Smooth muscle cell (in vitro differentiated cells): ENCODE measurements around the gene TRIM49. TPM values are rescaled to one million over a fixed set of nuclear protein-coding genes. Genes with fewer than 3 reads are reported as not detected.
"Not testable (repeated sequence)": the region's sequence is repeated elsewhere in the genome, so short reads cannot be mapped to it uniquely, and the experiment has no call there.

Source experiments
- DNase-seq: peaks from one replicate; lab custom pipeline; 2025; ENCODE audit not compliant: unreplicated experiment; lab: John Stamatoyannopoulos, UW
- H2AFZ ChIP-seq: fragments of 200-600 bp; sonication (generic); 2 replicates; pipeline ENCODE4 v1.6.0; 2016; ENCODE audit warnings: antibody characterized with exemption, low read depth, mild to moderate bottlenecking
- H3F3A ChIP-seq: fragments of 200-600 bp; sonication (generic); 2 replicates; pipeline ENCODE4 v1.6.0; 2017; ENCODE audit warnings: antibody characterized with exemption, low read depth
- H3K27ac ChIP-seq: fragments of 200-600 bp; sonication (generic); 2 replicates; pipeline ENCODE4 v1.5.1; 2016; ENCODE audit warnings: low read depth, mild to moderate bottlenecking
- H3K27me3 ChIP-seq: fragments of 200-600 bp; sonication (generic); 2 replicates; pipeline ENCODE4 v1.6.1; 2016; ENCODE audit warnings: low read depth, mild to moderate bottlenecking
- H3K36me3 ChIP-seq: fragments of 200-600 bp; sonication (generic); 2 replicates; pipeline ENCODE4 v1.5.1; 2016; ENCODE audit warnings: low read depth
- H3K4me1 ChIP-seq: fragments of 200-600 bp; sonication (generic); 2 replicates; pipeline ENCODE4 v1.5.1; 2016; ENCODE audit warnings: low read depth
- H3K4me2 ChIP-seq: fragments of 200-600 bp; sonication (generic); 2 replicates; pipeline ENCODE4 v1.6.0; 2016; ENCODE audit warnings: mild to moderate bottlenecking
- H3K4me3 ChIP-seq: fragments of 200-600 bp; sonication (generic); 2 replicates; pipeline ENCODE4 v1.5.1; 2016; ENCODE audit warnings: mild to moderate bottlenecking
- H3K79me2 ChIP-seq: fragments of 200-600 bp; sonication (generic); 2 replicates; pipeline ENCODE4 v1.6.0; 2016; ENCODE audit warnings: low read depth, mild to moderate bottlenecking
- H3K9ac ChIP-seq: fragments of 200-600 bp; sonication (generic); 2 replicates; pipeline ENCODE4 v1.6.0; 2016; ENCODE audit warnings: low read depth
- H3K9me3 ChIP-seq: fragments of 200-600 bp; sonication (generic); replicated peaks from 2 replicates; pipeline ENCODE4 v1.5.1; 2016; ENCODE audit warnings: low read depth
- H4K20me1 ChIP-seq: fragments of 200-600 bp; sonication (generic); 2 replicates; pipeline ENCODE4 v1.6.0; 2016; ENCODE audit warnings: low read depth
- WGBS: methylation state at CpG from one replicate; pipeline ENCODE4 v1.1.7; 2016; ENCODE audit warnings: low lambda C conversion rate; 5-methylcytosine and 5-hydroxymethylcytosine counted together
- polyA plus RNA-seq: library from polyadenylated mRNA; unstranded; fragments of >200 nt; fragmentation: Nextera tagmentation; extraction: Ambion mirVana; gene quantifications from 2 replicates; pipeline ENCODE4 v1.2.1, GENCODE V29; 2016
- total RNA-seq: library from RNA; depleted of rRNA; stranded (reverse); fragments of >200 nt; gene quantifications from 2 replicates; pipeline ENCODE4 v1.2.3, GENCODE V29; 2014

Gene TRIM49, protein sequence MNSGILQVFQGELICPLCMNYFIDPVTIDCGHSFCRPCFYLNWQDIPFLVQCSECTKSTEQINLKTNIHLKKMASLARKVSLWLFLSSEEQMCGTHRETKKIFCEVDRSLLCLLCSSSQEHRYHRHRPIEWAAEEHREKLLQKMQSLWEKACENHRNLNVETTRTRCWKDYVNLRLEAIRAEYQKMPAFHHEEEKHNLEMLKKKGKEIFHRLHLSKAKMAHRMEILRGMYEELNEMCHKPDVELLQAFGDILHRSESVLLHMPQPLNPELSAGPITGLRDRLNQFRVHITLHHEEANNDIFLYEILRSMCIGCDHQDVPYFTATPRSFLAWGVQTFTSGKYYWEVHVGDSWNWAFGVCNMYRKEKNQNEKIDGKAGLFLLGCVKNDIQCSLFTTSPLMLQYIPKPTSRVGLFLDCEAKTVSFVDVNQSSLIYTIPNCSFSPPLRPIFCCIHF
- total RNA-seq = not detected in 2 replicates
- not detected in 2 replicates for polyA plus RNA-seq

DNA sequence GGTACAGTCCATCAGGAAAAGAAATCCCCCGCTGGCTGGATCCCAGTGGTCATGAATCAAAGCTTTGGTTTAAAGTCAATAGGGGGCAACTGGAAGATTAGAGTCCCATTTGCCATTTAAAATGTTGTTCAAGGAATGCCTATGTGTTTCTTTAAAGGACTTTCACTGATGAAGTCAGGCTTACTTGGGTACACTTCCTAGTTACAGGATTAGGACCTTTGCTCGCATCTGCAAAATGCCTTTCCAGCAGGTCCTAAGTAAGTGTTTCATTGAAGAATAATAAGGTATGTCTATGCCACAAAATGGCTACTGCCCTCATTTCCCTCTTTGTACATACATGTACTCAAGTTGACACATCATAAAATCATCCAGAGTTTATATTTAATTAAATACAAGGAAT lies at the start of gene TRIM49:
TRIM49 (minus strand) TSS at position 101 of the 400 bp plus-strand sequence. CDS start 4,106 bp downstream, outside the sequence.
- H3K9ac ChIP-seq, DNase-seq, H3K36me3 ChIP-seq, H3K27me3 ChIP-seq, H3K9me3 ChIP-seq, H4K20me1 ChIP-seq, H3K4me2 ChIP-seq, H3K4me3 ChIP-seq, H3F3A ChIP-seq, H2AFZ ChIP-seq, H3K27ac ChIP-seq, H3K4me1 ChIP-seq, H3K79me2 ChIP-seq: not testable (repeated sequence)
- 89% methylated on average over 2 of the region's 2 CpGs for WGBS

DNA sequence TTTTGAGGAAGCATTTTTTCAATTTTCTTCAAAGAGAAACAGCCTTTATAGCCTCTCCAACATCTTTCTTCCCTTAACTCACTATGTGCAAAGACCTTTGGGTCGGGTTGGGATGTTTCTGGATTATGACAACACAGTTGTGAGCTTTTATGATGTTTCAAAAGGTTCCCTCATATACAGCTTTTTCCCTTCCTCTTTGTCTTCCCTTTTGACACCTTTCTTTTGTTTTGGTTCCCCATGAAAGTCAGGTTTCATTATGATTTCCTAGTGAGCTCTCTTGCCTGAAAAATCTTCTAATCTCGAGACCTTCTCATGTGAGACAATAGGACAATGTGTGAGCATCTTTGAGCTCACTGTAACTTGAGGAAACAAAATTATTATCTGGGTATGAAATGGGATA lies 18.3 kb upstream of the TRIM49 start:
- not testable (repeated sequence) for H4K20me1 ChIP-seq, H3K9me3 ChIP-seq, H3K27me3 ChIP-seq, H2AFZ ChIP-seq, H3K27ac ChIP-seq, H3K4me2 ChIP-seq, H3K4me1 ChIP-seq, H3K9ac ChIP-seq, DNase-seq, H3F3A ChIP-seq, H3K36me3 ChIP-seq, H3K4me3 ChIP-seq, H3K79me2 ChIP-seq
- no CpG with 5 or more reads among the region's 2 CpGs for WGBS

DNA sequence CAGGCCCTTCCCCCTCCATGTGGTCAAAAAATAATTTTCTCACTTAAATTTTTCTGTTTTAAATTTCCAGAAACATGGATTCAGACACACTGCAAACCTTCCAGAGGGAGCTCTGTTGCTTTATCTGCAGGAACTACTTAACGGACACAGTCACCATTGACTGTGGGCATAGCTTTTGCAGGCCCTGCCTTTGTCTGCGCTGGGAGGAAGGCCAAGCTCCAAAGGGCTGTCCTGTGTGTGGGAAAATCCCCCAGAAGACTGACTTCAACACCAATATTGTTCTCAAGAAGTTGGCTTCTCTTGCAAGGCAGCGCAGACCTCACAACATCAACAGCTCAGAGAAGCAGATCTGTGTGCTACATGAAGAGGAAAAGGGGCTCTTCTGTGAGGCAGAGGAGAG lies 11.6 kb upstream of the TRIM49 start:
- DNase-seq, H2AFZ ChIP-seq, H4K20me1 ChIP-seq, H3K9ac ChIP-seq, H3K27ac ChIP-seq, H3K4me1 ChIP-seq, H3K36me3 ChIP-seq, H3K79me2 ChIP-seq, H3K4me2 ChIP-seq, H3K9me3 ChIP-seq, H3K27me3 ChIP-seq, H3K4me3 ChIP-seq, H3F3A ChIP-seq: not testable (repeated sequence)
- 93% methylated on average over 2 of the region's 3 CpGs for WGBS

DNA sequence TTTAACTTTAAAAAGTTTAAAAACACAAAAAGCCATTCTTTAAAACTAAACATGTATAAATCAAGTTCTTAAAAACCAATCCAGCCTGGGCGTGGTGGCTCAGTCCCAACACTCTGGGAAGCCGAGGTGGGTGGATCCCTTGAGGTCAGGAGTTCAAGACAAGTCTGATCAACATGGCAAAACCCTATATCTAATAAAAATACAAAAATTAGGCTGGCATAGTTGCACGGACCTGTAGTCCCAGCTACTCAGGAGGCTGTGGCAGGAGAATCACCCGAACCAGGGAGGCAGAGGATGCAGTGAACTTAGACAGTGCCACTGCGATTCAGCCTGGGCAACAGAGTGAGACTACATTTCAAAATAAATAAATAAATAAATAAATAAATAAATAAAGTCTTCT lies 5.2 kb upstream of the TRIM49 start:
- H3K4me2 ChIP-seq, H2AFZ ChIP-seq, H3K4me3 ChIP-seq, H3K9me3 ChIP-seq, H3K27me3 ChIP-seq, H4K20me1 ChIP-seq, H3K9ac ChIP-seq, H3K27ac ChIP-seq, H3F3A ChIP-seq, DNase-seq, H3K79me2 ChIP-seq, H3K36me3 ChIP-seq, H3K4me1 ChIP-seq: not testable (repeated sequence)
- whole genome bisulfite sequencing = 94% methylated on average over 5 of the region's 5 CpGs

DNA sequence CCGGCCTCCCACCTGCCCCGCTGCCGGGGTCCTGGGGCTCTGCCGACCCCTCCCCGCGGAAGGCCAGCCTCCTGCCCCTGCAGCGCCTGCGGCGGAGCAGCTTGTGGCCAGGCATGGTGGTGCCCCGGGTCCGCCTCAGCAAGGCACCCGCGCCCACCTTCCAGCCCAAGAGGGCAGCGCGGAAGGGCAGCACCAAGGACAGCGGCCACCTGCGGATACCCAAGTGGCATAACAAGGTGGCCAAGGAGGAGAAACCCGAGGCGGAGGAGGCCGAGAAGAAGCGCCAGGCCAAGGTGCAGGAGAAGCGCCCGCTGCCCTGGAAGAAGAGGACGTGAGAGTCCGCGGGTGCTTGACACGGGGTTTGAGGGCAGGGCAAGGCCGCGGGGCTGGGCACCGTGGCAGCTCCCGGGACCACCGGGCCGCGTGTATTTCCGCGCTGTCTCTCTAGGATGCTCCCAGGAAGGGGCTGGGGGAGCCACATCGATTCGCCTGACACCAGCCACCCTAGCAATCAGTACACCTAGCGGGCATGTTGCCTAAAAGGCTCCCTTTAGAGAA lies 20.8 kb downstream of the TRIM49 start:
- not testable (repeated sequence) for H3K36me3 ChIP-seq, H3K9me3 ChIP-seq, H4K20me1 ChIP-seq, H3K4me2 ChIP-seq, H3K79me2 ChIP-seq, H2AFZ ChIP-seq, H3F3A ChIP-seq, H3K4me3 ChIP-seq, H3K27me3 ChIP-seq, H3K4me1 ChIP-seq, H3K9ac ChIP-seq, DNase-seq, H3K27ac ChIP-seq
- WGBS = 66% methylated on average over 14 of the region's 39 CpGs

DNA sequence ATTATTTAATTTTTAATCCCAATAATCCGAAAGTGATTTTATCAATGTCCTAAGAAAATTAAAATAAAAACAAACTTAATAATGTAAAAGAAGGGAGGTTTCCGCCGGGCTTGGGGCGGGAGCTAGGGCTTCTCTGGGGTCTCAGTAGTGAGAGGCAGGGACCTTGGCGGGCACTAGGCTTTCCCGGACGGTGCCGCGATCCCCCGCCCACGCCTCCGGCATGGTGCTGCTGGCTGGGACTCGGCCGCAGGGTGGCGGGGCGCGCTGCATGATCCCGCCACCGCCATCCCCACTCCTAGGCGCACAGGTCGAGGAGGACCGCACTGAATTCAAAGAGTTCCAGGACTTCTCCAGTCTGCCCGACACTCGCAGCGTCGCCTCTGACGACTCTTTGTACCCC lies 22.6 kb downstream of the TRIM49 start:
- not testable (repeated sequence) for H2AFZ ChIP-seq, H3K27ac ChIP-seq, H3K27me3 ChIP-seq, H3K79me2 ChIP-seq, H3F3A ChIP-seq, H3K9me3 ChIP-seq, DNase-seq, H3K9ac ChIP-seq, H3K36me3 ChIP-seq, H4K20me1 ChIP-seq, H3K4me2 ChIP-seq, H3K4me3 ChIP-seq, H3K4me1 ChIP-seq
- WGBS = 100% methylated on average over 2 of the region's 27 CpGs

DNA sequence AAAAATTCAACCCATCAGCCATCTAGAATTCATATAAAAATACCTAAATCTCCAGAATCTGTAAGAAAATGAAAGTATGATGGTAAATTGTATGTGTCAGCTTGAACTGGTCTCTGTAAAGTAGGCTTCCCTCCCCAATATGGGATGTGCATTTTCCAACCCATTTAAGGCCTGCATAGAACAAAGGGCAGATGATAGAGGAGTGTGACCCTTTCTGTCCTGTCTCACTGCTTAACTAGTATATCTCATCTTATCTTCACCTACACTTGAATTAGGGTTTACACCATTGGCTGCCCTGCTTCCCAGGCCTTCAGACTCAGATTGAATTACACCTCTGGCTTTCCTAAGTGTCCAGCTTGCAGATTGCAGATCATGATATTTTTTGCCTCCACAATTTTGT lies 57.6 kb downstream of the TRIM49 start:
- H3K9me3 ChIP-seq, H3K4me1 ChIP-seq, H3K79me2 ChIP-seq, H4K20me1 ChIP-seq, H3K27me3 ChIP-seq, H3K36me3 ChIP-seq, H3F3A ChIP-seq, H3K27ac ChIP-seq, H3K9ac ChIP-seq, DNase-seq, H3K4me2 ChIP-seq, H3K4me3 ChIP-seq, H2AFZ ChIP-seq: not testable (repeated sequence)
